ENCODE results near the gene MMP28.

DNA sequence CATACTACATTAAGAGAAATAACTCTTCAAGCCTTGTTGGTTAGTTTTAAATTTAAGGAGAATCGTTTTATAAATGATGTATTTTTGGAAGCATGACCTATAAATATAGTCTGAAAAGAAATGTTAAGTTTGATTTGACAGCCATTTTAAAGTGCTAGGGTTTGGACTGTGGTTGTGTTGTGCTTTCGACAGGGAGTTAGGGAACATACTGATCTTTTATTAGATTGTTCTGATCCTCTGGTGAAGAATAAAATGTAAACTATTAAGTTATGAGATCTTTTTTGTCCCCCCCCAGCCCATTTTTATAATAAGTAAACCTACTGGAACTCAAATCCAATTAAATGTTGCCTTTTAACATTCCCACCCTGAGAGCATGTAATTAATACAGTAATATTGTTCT lies 25.9 kb upstream of the MMP28 start:
- no peak for TF ChIP-seq POLR2A (IDR thresholded peaks at IDR 0.05)
- TF ChIP-seq CTCF (IDR thresholded peaks at IDR 0.05): no peak

All from thyroid gland (tissue), 4 donors.